HL-60 (cell line): Measurements from ENCODE around the gene CD247.

Source experiments
- GABPA ChIP-seq: IDR thresholded peaks from 2 replicates; pipeline ENCODE4 v1.6.1; 2012; ENCODE audit warnings: low read depth
- TF ChIP-seq, protein P1 (sequence below): IDR thresholded peaks from one replicate; pipeline ENCODE4 v1.5.1; 2011; ENCODE audit warnings: low read length, control low read depth, inconsistent platforms; ENCODE audit not compliant: insufficient read depth

DNA sequence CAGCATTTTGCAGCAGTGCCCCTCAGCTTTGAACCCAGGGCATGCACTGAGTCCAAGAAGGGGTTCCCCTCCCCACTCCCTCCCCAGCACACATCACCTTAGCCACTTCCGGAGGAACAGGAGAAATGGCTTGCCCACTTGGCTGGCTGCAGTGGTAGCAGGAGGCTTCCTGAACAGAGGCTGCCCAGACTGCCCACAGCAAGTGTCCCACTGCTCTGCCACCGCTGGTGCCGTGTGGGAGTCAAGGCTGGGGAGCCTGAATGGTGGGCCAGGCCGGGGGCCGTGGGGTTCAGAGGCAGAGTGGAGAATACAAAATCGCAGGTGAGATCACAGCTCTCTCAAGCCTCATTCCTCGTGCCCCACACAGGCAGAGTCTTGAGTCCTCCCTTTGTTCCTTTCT lies 34.5 kb downstream of the CD247 start:
- TF ChIP-seq, protein P1, sequence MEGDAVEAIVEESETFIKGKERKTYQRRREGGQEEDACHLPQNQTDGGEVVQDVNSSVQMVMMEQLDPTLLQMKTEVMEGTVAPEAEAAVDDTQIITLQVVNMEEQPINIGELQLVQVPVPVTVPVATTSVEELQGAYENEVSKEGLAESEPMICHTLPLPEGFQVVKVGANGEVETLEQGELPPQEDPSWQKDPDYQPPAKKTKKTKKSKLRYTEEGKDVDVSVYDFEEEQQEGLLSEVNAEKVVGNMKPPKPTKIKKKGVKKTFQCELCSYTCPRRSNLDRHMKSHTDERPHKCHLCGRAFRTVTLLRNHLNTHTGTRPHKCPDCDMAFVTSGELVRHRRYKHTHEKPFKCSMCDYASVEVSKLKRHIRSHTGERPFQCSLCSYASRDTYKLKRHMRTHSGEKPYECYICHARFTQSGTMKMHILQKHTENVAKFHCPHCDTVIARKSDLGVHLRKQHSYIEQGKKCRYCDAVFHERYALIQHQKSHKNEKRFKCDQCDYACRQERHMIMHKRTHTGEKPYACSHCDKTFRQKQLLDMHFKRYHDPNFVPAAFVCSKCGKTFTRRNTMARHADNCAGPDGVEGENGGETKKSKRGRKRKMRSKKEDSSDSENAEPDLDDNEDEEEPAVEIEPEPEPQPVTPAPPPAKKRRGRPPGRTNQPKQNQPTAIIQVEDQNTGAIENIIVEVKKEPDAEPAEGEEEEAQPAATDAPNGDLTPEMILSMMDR: no peak
- TF ChIP-seq GABPA: no peak
